SK-N-SH treated with all-trans-retinoic acid at 6 μM for 48 hours (cell line): Measurements from ENCODE around the gene MYDGF.

Experiments used
- ATAC-seq: fragments of 200-7000 bp; cut with Tn5 transposase; 3 replicates; pipeline ENCODE4 v1.9.1; 2020; ENCODE audit warnings: mild to moderate bottlenecking, moderate library complexity
- ARNTL ChIP-seq: fragments of 450-650 bp; formaldehyde crosslinking; IDR thresholded peaks from 2 replicates; pipeline ENCODE4 v1.5.0; 2020; ENCODE audit warnings: low read depth, mild to moderate bottlenecking, moderate library complexity, borderline replicate concordance
- BACH2 ChIP-seq: fragments of 250-450 bp; sonication (Bioruptor Pico); IDR thresholded peaks from 2 replicates; pipeline ENCODE4 v1.9.0; 2021; ENCODE audit warnings: mild to moderate bottlenecking, borderline replicate concordance
- CREB5 ChIP-seq: fragments of 250-450 bp; sonication (Bioruptor Pico); IDR thresholded peaks from 2 replicates; pipeline ENCODE4 v1.5.1; 2020; ENCODE audit warnings: low read depth, mild to moderate bottlenecking, moderate library complexity
- CSDC2 ChIP-seq: fragments of 250-450 bp; sonication (Bioruptor Pico); IDR thresholded peaks from 2 replicates; pipeline ENCODE4 v1.5.0; 2020; ENCODE audit warnings: mild to moderate bottlenecking, moderate library complexity
- CSRNP3 ChIP-seq: fragments of 250-450 bp; sonication (Bioruptor Pico); IDR thresholded peaks from 2 replicates; pipeline ENCODE4 v1.5.1; 2021; ENCODE audit warnings: mild to moderate bottlenecking, moderate library complexity
- ESRRG ChIP-seq: fragments of 250-450 bp; sonication (Bioruptor Pico); IDR thresholded peaks from 2 replicates; pipeline ENCODE4 v1.6.1; 2021; ENCODE audit warnings: mild to moderate bottlenecking
- GLIS3 ChIP-seq: fragments of 250-450 bp; sonication (Bioruptor Pico); IDR thresholded peaks from 2 replicates; pipeline ENCODE4 v1.5.0; 2020; ENCODE audit warnings: mild to moderate bottlenecking, moderate library complexity
- ISL1 ChIP-seq: fragments of 250-450 bp; sonication (Bioruptor Pico); IDR thresholded peaks from 2 replicates; pipeline ENCODE4 v2.1.2; 2022; ENCODE audit warnings: mild to moderate bottlenecking, moderate library complexity
- OSR1 ChIP-seq: fragments of 250-450 bp; sonication (Bioruptor Pico); IDR thresholded peaks from 2 replicates; pipeline ENCODE4 v1.8.0; 2022; ENCODE audit warnings: moderate library complexity, mild to moderate bottlenecking, inconsistent platforms
- PATZ1 ChIP-seq: fragments of 250-450 bp; sonication (Bioruptor Pico); IDR thresholded peaks from 2 replicates; pipeline ENCODE4 v1.8.0; 2020; ENCODE audit warnings: mild to moderate bottlenecking, moderate library complexity, borderline replicate concordance
- POU6F1 ChIP-seq: fragments of 250-450 bp; sonication (Bioruptor Pico); IDR thresholded peaks from 2 replicates; pipeline ENCODE4 v1.8.0; 2021; ENCODE audit warnings: low read depth, mild to moderate bottlenecking, moderate library complexity, borderline replicate concordance
- PPARA ChIP-seq: fragments of 250-450 bp; sonication (Bioruptor Pico); IDR thresholded peaks from 2 replicates; pipeline ENCODE4 v1.5.0; 2020; ENCODE audit warnings: mild to moderate bottlenecking, borderline replicate concordance
- RARB ChIP-seq: fragments of 250-450 bp; sonication (Bioruptor Pico); IDR thresholded peaks from 2 replicates; pipeline ENCODE4 v1.8.0; 2021; ENCODE audit warnings: mild to moderate bottlenecking, moderate library complexity
- SNAI2 ChIP-seq: fragments of 250-450 bp; sonication (Bioruptor Pico); IDR thresholded peaks from 2 replicates; pipeline ENCODE4 v1.5.0; 2020; ENCODE audit warnings: mild to moderate bottlenecking, moderate library complexity
- TCF4 ChIP-seq: fragments of 250-450 bp; sonication (Bioruptor Pico); IDR thresholded peaks from 2 replicates; pipeline ENCODE4 v1.8.0; 2021; ENCODE audit warnings: mild to moderate bottlenecking, moderate library complexity, borderline replicate concordance
- TOX ChIP-seq: fragments of 250-450 bp; sonication (Bioruptor Pico); IDR thresholded peaks from 2 replicates; pipeline ENCODE4 v1.8.0; 2021; ENCODE audit warnings: mild to moderate bottlenecking, moderate library complexity, borderline replicate concordance
- ZC3H10 ChIP-seq: fragments of 250-450 bp; sonication (Bioruptor Pico); IDR thresholded peaks from 2 replicates; pipeline ENCODE4 v1.5.1; 2021; ENCODE audit warnings: mild to moderate bottlenecking, moderate library complexity
- ZFP3 ChIP-seq: fragments of 250-450 bp; sonication (Bioruptor Pico); IDR thresholded peaks from 2 replicates; pipeline ENCODE4 v1.5.0; 2020; ENCODE audit warnings: mild to moderate bottlenecking, moderate library complexity
- ZFP30 ChIP-seq: fragments of 450-650 bp; formaldehyde crosslinking; IDR thresholded peaks from 2 replicates; pipeline ENCODE4 v1.5.0; 2022; ENCODE audit warnings: mild to moderate bottlenecking, moderate library complexity
- ZNF565 ChIP-seq: fragments of 450-650 bp; formaldehyde crosslinking; conservative IDR thresholded peaks from 2 replicates; pipeline ENCODE4 v1.5.0; 2020; ENCODE audit warnings: low read depth, mild to moderate bottlenecking, moderate library complexity
- ZNF70 ChIP-seq: fragments of 450-650 bp; formaldehyde crosslinking; IDR thresholded peaks from 2 replicates; pipeline ENCODE4 v1.5.0; 2020; ENCODE audit warnings: mild to moderate bottlenecking, moderate library complexity
- ZNF8 ChIP-seq: fragments of 450-650 bp; formaldehyde crosslinking; IDR thresholded peaks from 2 replicates; pipeline ENCODE4 v1.5.0; 2020; ENCODE audit warnings: mild to moderate bottlenecking, moderate library complexity

Gene MYDGF

GRCh38 chr19:4707322-4707721 is 37.2 kb upstream of the MYDGF start:
- ATAC-seq = no peak
- TF ChIP-seq GLIS3 (no peak), SNAI2 (CRISPR knock-in tag) (no peak), PATZ1 (CRISPR knock-in tag) (no peak), POU6F1 (CRISPR knock-in tag) (no peak), TCF4 (CRISPR knock-in tag) (no peak), ZNF565 (CRISPR knock-in tag) (no peak)

- TF ChIP-seq ESRRG (CRISPR knock-in tag) = no peak
- TF ChIP-seq CSRNP3 (CRISPR knock-in tag) = no peak
- TF ChIP-seq POU6F1 (CRISPR knock-in tag) = no peak
- no peak for TF ChIP-seq BACH2 (CRISPR knock-in tag)
- TF ChIP-seq OSR1 (CRISPR knock-in tag) = no peak
- no peak for TF ChIP-seq GLIS3
- no peak for TF ChIP-seq CSDC2 (CRISPR knock-in tag)
- TF ChIP-seq ZNF8 (CRISPR knock-in tag) = no peak
- TF ChIP-seq ARNTL (CRISPR knock-in tag) = no peak
- TF ChIP-seq TOX (CRISPR knock-in tag) = no peak
- TF ChIP-seq ZFP30 (CRISPR knock-in tag) = no peak
- no peak for TF ChIP-seq PPARA (CRISPR knock-in tag)
- no peak for TF ChIP-seq TCF4 (CRISPR knock-in tag)
- no peak for TF ChIP-seq ZC3H10 (CRISPR knock-in tag)
- no peak for TF ChIP-seq ZFP3 (CRISPR knock-in tag)
- TF ChIP-seq, all 23 proteins: peak for 0
- no peak for ATAC-seq
Measured at GRCh38 chr19:4705413-4706131, 35.4 kb upstream of the MYDGF start.

- no peak for TF ChIP-seq RARB
- no peak for TF ChIP-seq GLIS3
- no peak for TF ChIP-seq ZFP3 (CRISPR knock-in tag)
- no peak for TF ChIP-seq CSRNP3 (CRISPR knock-in tag)
- TF ChIP-seq BACH2 (CRISPR knock-in tag) = no peak
- no peak for TF ChIP-seq ESRRG (CRISPR knock-in tag)
Measured at GRCh38 chr19:4704317-4704673, 34.2 kb upstream of the MYDGF start.

GRCh38 chr19:4703671-4704316 is 33.7 kb upstream of the MYDGF start:
- ATAC-seq = no peak
- no peak for TF ChIP-seq RARB
- TF ChIP-seq CSDC2 (CRISPR knock-in tag) = no peak
- TF ChIP-seq SNAI2 (CRISPR knock-in tag) = no peak
- no peak for TF ChIP-seq ZFP3 (CRISPR knock-in tag)
- TF ChIP-seq ZNF8 (CRISPR knock-in tag) = no peak
- no peak for TF ChIP-seq TCF4 (CRISPR knock-in tag)
- no peak for TF ChIP-seq CREB5 (CRISPR knock-in tag)
- no peak for TF ChIP-seq ESRRG (CRISPR knock-in tag)
- TF ChIP-seq OSR1 (CRISPR knock-in tag) = no peak
- TF ChIP-seq BACH2 (CRISPR knock-in tag) = no peak
- no peak for TF ChIP-seq ZNF70 (CRISPR knock-in tag)
- TF ChIP-seq TOX (CRISPR knock-in tag) = no peak
- TF ChIP-seq ARNTL (CRISPR knock-in tag) = no peak
- TF ChIP-seq PPARA (CRISPR knock-in tag) = no peak
- TF ChIP-seq ISL1 (CRISPR knock-in tag) = no peak
- no peak for TF ChIP-seq POU6F1 (CRISPR knock-in tag)
- no peak for TF ChIP-seq ZFP30 (CRISPR knock-in tag)

More at GRCh38 chr19:4704317-4704673, 34.2 kb upstream of the MYDGF start:
- ATAC-seq = no peak
